ENCODE data around the gene ASPHD2.

Gene ASPHD2

GRCh38 chr22:26391091-26391490 lies 38.0 kb upstream of the ASPHD2 start:
- no peak for TF ChIP-seq CTCF (IDR thresholded peaks at IDR 0.05; ENCODE audit: insufficient read depth, missing control alignments)

GRCh38 chr22:26391623-26392022 lies 37.4 kb upstream of the ASPHD2 start:
- TF ChIP-seq CTCF (IDR thresholded peaks at IDR 0.05; ENCODE audit: insufficient read depth, missing control alignments): no peak
- DNase-seq (ENCODE audit: insufficient read length, low spot score): no peak
- no peak for FAIRE-seq

More at GRCh38 chr22:26391091-26391490, 38.0 kb upstream of the ASPHD2 start:
- DNase-seq (ENCODE audit: insufficient read length, low spot score): no peak
- FAIRE-seq: no peak

- no peak for TF ChIP-seq CTCF (IDR thresholded peaks at IDR 0.05; ENCODE audit: insufficient read depth, missing control alignments)
- DNase-seq (ENCODE audit: insufficient read length, low spot score) (no peak), FAIRE-seq (no peak)
These were observed 35.1 kb upstream of the ASPHD2 start for GRCh38 chr22:26393929-26394328.

- DNase-seq (ENCODE audit: insufficient read length, low spot score) (no peak), FAIRE-seq (no peak)
- no peak for TF ChIP-seq CTCF (IDR thresholded peaks at IDR 0.05; ENCODE audit: insufficient read depth, missing control alignments)
These were observed 34.3 kb upstream of the ASPHD2 start for GRCh38 chr22:26394777-26395176.

- no peak for FAIRE-seq
- DNase-seq (ENCODE audit: insufficient read length, low spot score): no peak
- no peak for TF ChIP-seq CTCF (IDR thresholded peaks at IDR 0.05; ENCODE audit: insufficient read depth, missing control alignments)
These were observed 33.1 kb upstream of the ASPHD2 start for GRCh38 chr22:26395926-26396325.

GRCh38 chr22:26398741-26399153 lies 30.3 kb upstream of the ASPHD2 start:
- peak; percentile 14 for DNase-seq (ENCODE audit: insufficient read length, low spot score)
- FAIRE-seq: no peak
- TF ChIP-seq CTCF (IDR thresholded peaks at IDR 0.05; ENCODE audit: insufficient read depth, missing control alignments): peak; percentile 89

- DNase-seq (ENCODE audit: insufficient read length, low spot score) (no peak), FAIRE-seq (no peak)
- TF ChIP-seq CTCF (IDR thresholded peaks at IDR 0.05; ENCODE audit: insufficient read depth, missing control alignments): no peak
These were observed 29.8 kb upstream of the ASPHD2 start for GRCh38 chr22:26399289-26399688.

All from D721Med (cell line).